Sigmoid colon (tissue), 4 donors: Measurements from ENCODE around the gene STK24.

Source experiments
- CTCF ChIP-seq, 4 experiments: fragments of 450-650 bp in 3 of 4; fragments of 200-600 bp in 1 of 4; IDR thresholded peaks; one replicate each; pipeline ENCODE4 v1.5.1; 2016 to 2019; ENCODE audit warnings: antibody characterized with exemption in 4 of 4, mild to moderate bottlenecking in 3 of 4, moderate library complexity in 2 of 4
- EP300 ChIP-seq, 4 donors: sonication (generic); formaldehyde crosslinking; IDR thresholded peaks; one replicate each; pipeline ENCODE4 v1.6.1; 2017; ENCODE audit warnings: antibody characterized with exemption in 4 of 4
- POLR2A ChIP-seq, 2 donors: fragments of 450-650 bp; IDR thresholded peaks; one replicate each; pipeline ENCODE4 v1.6.1; 2016; ENCODE audit warnings: antibody characterized with exemption in 2 of 2, mild to moderate bottlenecking in 2 of 2, moderate library complexity in 2 of 2

GRCh38 chr13:98568918-98569317 lies 8.0 kb downstream of the STK24 start:
- TF ChIP-seq EP300 (IDR thresholded peaks at IDR 0.05) (no peak), POLR2A (IDR thresholded peaks at IDR 0.05) (no peak), CTCF (IDR thresholded peaks at IDR 0.05) (no peak)
